GM04503 (cell line): Measurements from ENCODE around the gene DRICH1.
"Not testable (repeated sequence)": the region's sequence is repeated elsewhere in the genome, so short reads cannot be mapped to it uniquely, and the experiment has no call there.

Experiments used
- DNase-seq: peaks from one replicate; pipeline ENCODE4 v3.0.0-alpha.2; 2012; ENCODE audit warnings: low read depth

The DRICH1 gene

DNA sequence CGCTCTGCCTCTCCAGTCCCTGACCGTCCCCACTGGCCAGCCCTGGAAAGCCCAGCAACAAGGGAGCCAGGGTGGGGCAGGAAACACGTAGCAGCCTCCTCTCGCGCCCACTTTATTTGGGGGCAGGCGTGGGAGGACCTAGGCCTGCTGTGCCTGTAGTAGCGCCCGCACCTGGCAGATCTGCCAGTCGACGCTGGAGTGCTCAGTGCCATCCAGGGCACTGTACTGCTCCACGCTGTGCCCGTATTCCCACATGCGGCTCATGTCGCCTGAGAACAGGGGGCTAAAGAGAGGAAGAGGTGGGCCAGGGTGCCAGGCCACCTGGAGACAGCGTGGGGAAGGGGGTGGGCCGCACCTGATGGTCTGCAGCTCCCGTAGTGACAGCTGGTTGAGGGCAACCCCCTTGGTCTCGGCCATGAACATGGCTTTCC lies 17.0 kb upstream of the DRICH1 start:
- DNase-seq: no peak

DNA sequence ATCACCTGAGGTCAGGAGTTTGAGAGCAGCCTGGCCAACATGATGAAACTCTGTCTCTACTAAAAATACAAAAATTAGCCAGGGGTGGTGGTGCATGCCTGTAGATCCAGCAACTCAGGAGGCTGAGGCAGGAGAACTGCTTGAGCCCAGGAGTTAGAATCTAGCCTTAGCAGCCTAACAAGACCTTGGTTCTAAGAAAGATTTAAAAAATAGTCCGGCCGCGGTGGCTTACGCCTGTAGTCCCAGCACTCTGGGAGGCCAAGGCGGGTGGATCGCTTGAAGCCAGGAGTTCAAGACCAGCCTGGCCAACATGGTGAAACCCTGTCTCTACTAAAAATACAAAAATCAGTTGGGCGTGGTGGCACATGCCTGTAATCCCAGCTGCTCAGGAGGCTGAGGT lies 14.4 kb upstream of the DRICH1 start:
- DNase-seq: not testable (repeated sequence)

DNA sequence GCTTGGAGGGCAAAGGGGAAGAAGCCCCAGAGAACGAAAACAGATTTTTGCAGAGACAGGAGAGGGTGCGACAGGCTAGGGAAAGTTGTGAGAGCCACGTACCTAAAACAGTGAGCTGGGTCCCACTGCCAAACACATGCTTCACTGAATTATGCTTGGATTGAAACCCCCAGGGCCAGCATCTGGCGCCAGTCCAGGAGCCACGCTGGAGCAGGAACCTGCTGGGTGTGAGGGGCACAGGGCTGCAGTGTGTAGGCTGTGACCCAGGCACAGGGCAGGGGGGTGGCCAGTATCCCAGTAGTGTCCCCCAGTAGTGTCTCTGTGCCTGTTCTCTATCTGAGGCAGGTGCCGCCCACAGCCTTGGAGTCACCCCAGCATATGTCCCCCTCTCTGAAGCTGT lies 8.1 kb upstream of the DRICH1 start:
- DNase-seq: not testable (repeated sequence)

DNA sequence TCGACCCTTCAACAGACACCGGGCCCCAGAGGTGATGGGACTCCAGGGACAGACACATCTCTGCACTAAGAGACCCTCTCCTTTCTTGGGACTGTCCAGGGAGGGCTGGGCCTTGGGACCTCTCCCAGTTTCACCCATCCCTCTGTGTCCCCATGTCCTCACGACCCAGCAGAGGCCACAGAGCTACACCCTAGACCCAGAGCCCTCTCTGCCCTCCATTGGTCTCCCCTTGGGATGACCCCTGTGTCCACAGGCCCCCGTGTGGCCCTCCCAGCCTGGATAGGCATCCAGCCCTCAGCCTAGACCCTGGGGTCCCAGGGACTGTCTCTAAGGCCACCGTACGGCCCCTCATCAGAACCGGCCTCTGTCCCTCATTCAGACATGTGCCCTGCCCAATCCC lies 7.5 kb upstream of the DRICH1 start:
- DNase-seq: no peak

DNA sequence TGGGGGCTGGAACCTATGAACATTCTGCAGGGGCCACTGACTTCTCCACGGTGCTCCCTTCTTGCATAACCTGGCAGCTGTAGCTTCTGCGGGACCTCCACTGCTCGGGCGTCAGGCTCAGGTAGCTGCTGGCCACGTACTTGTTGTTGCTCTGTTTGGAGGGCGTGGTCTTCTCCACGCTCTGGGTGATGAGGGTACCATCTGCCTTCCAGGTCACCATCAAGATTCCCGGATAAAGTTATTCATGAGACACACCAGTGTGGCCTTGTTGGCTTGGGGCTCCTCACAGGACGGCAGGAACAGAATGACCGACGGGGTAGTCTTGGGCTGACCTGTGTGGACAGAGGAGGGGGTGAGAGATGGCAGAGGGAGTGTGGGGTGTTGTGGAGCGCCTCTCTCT lies 6.5 kb upstream of the DRICH1 start:
- DNase-seq: no peak

DNA sequence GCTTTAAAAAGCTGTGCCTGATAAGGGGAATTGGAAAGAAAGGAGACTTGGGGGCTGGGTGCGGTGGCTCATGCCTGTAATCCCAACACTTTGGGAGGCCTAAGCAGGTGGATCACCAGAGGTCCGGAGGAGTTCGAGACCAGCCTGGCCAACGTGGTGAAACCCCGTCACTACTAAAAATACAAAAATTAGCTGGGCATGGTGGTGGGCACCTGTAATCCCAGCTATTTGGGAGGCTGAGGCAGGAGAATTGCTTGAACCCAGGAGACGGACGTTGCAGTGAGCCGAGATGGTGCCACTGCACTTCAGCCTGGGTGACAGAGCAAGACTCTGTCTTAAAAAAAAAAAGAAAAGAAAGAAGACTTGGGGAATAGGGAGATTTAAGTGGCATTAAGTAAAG lies 3.2 kb upstream of the DRICH1 start:
- DNase-seq: not testable (repeated sequence)

GRCh38 chr22:23628056-23628743 lies 3.9 kb downstream of the DRICH1 start:
- not testable (repeated sequence) for DNase-seq

GRCh38 chr22:23627401-23628055 lies 4.6 kb downstream of the DRICH1 start:
- peak; percentile 11 for DNase-seq

GRCh38 chr22:23626286-23626975 lies 5.7 kb downstream of the DRICH1 start:
- no peak for DNase-seq

DNA sequence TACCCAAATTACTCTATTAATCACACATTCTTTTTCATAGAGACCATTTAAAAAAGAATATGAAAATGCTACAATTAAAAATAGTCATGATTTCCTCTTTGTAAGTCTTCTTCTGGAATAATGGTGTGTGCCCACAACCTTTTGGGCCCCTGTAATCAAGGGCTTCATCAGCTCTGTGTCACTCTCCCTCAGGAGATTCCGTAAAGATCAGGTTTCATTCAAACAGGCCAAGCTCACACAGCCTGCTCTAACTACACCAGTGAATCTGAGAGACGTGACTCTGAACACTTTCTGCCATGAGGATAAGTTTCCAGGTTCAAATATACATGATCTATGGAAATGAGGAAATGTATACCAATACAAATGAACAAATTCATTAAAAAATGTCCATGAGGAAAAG lies 9.5 kb downstream of the DRICH1 start:
- no peak for DNase-seq

GRCh38 chr22:23621916-23622315 lies 10.2 kb downstream of the DRICH1 start:
- DNase-seq: not testable (repeated sequence)

GRCh38 chr22:23621082-23621780 lies 10.9 kb downstream of the DRICH1 start:
- DNase-seq: no peak

- no peak for DNase-seq
These were observed 18.7 kb downstream of the DRICH1 start for GRCh38 chr22:23613193-23613972.

- DNase-seq: no peak
These were observed 21.9 kb downstream of the DRICH1 start for GRCh38 chr22:23609983-23610781.

- no peak for DNase-seq
These were observed 23.5 kb downstream of the DRICH1 start for GRCh38 chr22:23608583-23608982.

DNA sequence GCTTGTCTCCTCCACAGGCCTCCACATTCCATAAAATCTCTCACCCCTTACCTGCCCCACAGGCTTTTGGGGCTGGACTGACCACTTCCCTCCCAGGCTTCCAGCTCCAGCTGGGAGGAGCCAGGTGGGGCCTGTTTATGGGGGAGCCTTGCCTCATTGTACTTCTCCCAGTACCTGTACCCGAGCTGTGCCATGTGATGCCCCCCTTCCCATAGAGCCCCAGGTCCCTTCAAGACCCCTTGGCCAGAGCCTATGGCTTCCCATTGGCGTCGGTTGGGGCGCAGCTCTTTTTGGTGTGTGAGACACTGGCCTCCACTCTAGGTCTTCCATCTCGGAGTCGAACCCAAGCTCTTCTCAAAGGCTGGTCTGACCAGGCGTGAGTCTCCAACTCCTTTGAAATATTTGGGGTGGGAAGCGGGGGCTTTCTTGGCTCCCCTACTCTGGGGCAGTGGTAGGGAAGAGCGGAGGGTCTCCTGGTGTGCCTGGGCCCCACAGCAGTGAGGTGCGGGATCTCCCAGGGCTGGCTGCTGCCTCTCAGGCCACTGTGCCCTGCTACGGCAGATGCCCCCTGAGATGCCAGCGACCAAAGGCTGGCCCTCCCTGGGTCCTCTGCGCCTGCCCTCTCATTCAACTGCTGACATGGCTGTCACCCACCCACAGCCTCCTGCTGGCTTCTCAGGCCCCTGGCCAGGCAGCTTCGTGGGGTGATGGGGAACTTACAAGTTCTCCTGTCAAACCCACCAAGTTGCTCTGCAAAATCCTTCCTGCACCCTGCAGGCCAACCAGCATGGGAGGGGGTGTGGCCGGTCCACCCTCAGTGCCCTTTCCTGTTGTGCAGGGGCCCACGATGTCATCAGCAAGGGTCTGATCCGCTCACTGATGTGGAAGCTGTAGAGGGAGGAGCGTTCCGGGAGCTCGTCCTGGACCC lies 25.7 kb downstream of the DRICH1 start:
- no peak for DNase-seq

DNA sequence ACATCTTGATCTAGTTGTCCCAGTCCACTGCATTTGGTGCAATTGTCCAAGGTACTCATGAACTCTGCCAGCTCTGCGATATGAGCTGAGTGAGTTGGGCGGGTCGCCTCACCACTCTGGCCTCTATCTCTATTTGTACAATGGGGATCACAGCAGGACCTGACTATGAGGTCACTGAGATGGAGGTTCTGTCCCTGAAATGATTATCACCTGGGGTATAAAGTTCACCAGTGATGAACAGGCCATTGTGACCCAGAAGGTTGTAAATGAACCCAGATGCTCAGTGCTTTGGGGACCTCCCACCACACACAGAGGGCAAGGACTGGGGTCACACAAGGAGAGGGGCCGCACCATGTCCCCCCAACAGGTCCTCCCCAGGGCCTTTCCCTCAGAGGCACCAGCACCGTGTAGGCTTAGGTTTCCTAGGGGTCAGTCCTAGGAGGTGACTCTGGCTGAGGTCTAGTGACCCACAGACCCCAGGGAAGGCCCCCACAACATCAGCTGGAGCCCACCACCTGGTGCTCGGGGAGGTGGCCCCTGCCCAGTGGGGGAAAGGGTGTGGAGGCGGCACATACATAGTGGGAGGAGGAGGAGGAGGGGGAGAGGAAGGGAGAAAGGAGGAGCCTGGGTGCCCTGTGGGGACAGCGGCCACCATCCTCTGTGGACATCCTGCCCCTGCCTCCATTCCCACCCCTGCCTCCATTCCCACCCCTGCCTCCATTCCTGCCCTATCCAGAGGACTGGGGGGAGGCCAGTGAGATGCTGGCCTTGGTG lies 27.0 kb downstream of the DRICH1 start:
- DNase-seq: no peak

DNA sequence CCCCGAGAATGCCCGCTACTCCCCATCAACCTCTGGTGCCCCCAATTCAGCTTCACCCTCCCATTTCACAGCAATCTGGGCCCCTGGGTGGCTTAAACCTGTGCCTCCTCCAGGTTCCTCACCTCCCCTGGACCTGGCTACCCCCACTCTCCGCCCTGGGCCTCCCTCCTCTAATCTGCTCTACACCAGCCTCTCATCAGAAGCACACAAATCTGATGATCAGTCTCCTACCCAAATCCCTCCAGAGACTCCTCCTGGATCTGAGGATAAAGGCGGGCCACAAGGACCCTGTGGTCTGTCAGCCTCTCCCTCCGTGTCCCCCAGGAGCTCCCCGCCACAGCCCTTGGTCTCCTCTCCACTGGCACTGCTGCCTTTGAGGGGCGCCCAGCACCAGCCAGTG lies 28.9 kb downstream of the DRICH1 start:
- DNase-seq: no peak
